HepG2 (cell line): ENCODE data around the gene WDR20. TPM values are rescaled to one million over a fixed set of nuclear protein-coding genes. Genes with fewer than 3 reads are reported as not detected.

Experiments
- ATAC-seq: fragments of 200-7000 bp; cut with Tn5 transposase; 3 replicates; pipeline ENCODE4 v1.9.1; 2020; ENCODE audit warnings: mild to moderate bottlenecking, moderate library complexity
- BruUV-seq: library from RNA; stranded (reverse); fragments of 400-500 nt; replicated peaks from 2 replicates; lab custom pipeline; 2021; lab: Mats Ljungman, UMichigan
- CTCF ChIA-PET: fragments of 300-600 bp; formaldehyde crosslinking; extraction: SDS; loops from one replicate; lab custom pipeline; 2021; ENCODE audit warnings: low total read pairs, inconsistent platforms, low intra/inter-chr PET ratio; lab: Yijun Ruan, JAX
- POLR2A ChIA-PET: fragments of 350-600 bp; sonication (Branson Sonifier 250); formaldehyde crosslinking; loops from one replicate; lab custom pipeline; 2020; ENCODE audit warnings: antibody characterized with exemption, inconsistent platforms; lab: Yijun Ruan, JAX
- DNase-seq: peaks from one replicate; pipeline ENCODE4 v3.0.0-alpha.2; 2015; ENCODE audit warnings: low spot score
- FAIRE-seq: peaks from 3 replicates; lab custom pipeline; 2011; peaks lifted over from hg19 to GRCh38; lab: Jason Lieb, UNC
- H2AFZ ChIP-seq: one replicate; pipeline ENCODE4 v1.6.1; 2011; ENCODE audit warnings: low read length, inconsistent platforms
- H3K27ac ChIP-seq: fragments of 300-600 bp; 3 replicates; pipeline ENCODE4 v1.8.0; 2011; ENCODE audit warnings: mixed run types, mild to moderate bottlenecking, mixed read lengths, low read length, inconsistent platforms; ENCODE audit not compliant: insufficient read depth; ENCODE audit errors: extremely low read length
- H3K27me3 ChIP-seq, 2 experiments: fragments of 200-600 bp in 1 of 2; 2 replicates in 1 of 2; 3 replicates in 1 of 2; pipeline versions ENCODE4 v1.6.0 to v1.8.0; 2011; ENCODE audit warnings: low read length in 2 of 2, mild to moderate bottlenecking in 2 of 2, moderate library complexity in 2 of 2, inconsistent platforms in 1 of 2; ENCODE audit not compliant: insufficient read depth in 2 of 2, control insufficient read depth in 1 of 2
- H3K36me3 ChIP-seq, 2 experiments: fragments of 200-600 bp in 1 of 2; replicated peaks in 1 of 2; 2 replicates in 1 of 2; 3 replicates in 1 of 2; pipeline versions ENCODE4 v1.5.1 to v1.8.0; 2011; ENCODE audit warnings: low read length in 2 of 2, inconsistent platforms in 1 of 2; ENCODE audit not compliant: insufficient read depth in 2 of 2, control insufficient read depth in 1 of 2
- H3K4me1 ChIP-seq: 2 replicates; pipeline ENCODE4 v1.5.1; 2012; ENCODE audit warnings: low read length, inconsistent platforms; ENCODE audit not compliant: insufficient read depth
- H3K4me2 ChIP-seq: 2 replicates; pipeline ENCODE4 v1.6.0; 2011; ENCODE audit warnings: low read depth, low read length, inconsistent platforms
- H3K4me3 ChIP-seq, 3 experiments: fragments of 200-600 bp in 1 of 3; sonication (generic), shearing (Covaris generic) in 1 of 3; replicated peaks in 1 of 3; 2 replicates each; pipeline ENCODE4 v1.5.1; 2011 to 2016; ENCODE audit warnings: low read length in 3 of 3, inconsistent platforms in 2 of 3, low read depth in 2 of 3, mild to moderate bottlenecking in 2 of 3, control low read depth in 1 of 3, mixed read lengths in 1 of 3; ENCODE audit not compliant: insufficient read depth in 1 of 3
- H3K79me2 ChIP-seq: one replicate; pipeline ENCODE4 v1.6.1; 2011; ENCODE audit warnings: low read length, inconsistent platforms; ENCODE audit not compliant: insufficient read depth
- H3K9ac ChIP-seq: 2 replicates; pipeline ENCODE4 v1.6.0; 2011; ENCODE audit warnings: mild to moderate bottlenecking, low read depth, low read length, inconsistent platforms; ENCODE audit not compliant: insufficient read depth
- H3K9me3 ChIP-seq: 2 replicates; pipeline ENCODE4 v1.5.1; 2012; ENCODE audit warnings: mild to moderate bottlenecking, low read length
- H4K20me1 ChIP-seq: 2 replicates; pipeline ENCODE4 v1.6.0; 2011; ENCODE audit warnings: inconsistent platforms, mild to moderate bottlenecking, low read length, moderate library complexity; ENCODE audit not compliant: insufficient read depth
- ASH2L ChIP-seq: fragments of 300-600, 200-600 bp; sonication (generic); IDR thresholded peaks from 2 replicates; pipeline ENCODE4 v1.7.0; 2017; ENCODE audit warnings: low read depth, mild to moderate bottlenecking, moderate library complexity, mixed read lengths, low read length; ENCODE audit not compliant: insufficient read length
- BCL6 ChIP-seq: IDR thresholded peaks from 2 replicates; pipeline ENCODE4 v1.6.1; 2016; ENCODE audit warnings: missing genetic modification reagents, missing compliant biosample characterization
- CHD2 ChIP-seq: IDR thresholded peaks from 2 replicates; pipeline ENCODE4 v1.6.1; 2011; ENCODE audit warnings: low read depth, low read length, improper control_type of control experiment
- HCFC1 ChIP-seq: fragments of 150-350 bp; IDR thresholded peaks from 2 replicates; pipeline ENCODE4 v1.6.1; 2014; ENCODE audit warnings: low read depth, low read length
- HIVEP1 ChIP-seq: sonication (generic); formaldehyde crosslinking; IDR thresholded peaks from 2 replicates; pipeline ENCODE4 v1.4.0; 2020; ENCODE audit warnings: mild to moderate bottlenecking, missing genetic modification reagents
- HOXA3 ChIP-seq: sonication (generic); formaldehyde crosslinking; IDR thresholded peaks from 2 replicates; pipeline ENCODE4 v1.5.0; 2020; ENCODE audit warnings: missing genetic modification reagents
- IRX3 ChIP-seq: sonication (generic); formaldehyde crosslinking; IDR thresholded peaks from 2 replicates; pipeline ENCODE4 v1.8.1; 2023; ENCODE audit warnings: mild to moderate bottlenecking, low read depth, missing genetic modification reagents, borderline replicate concordance
- KDM2A ChIP-seq: sonication (generic); formaldehyde crosslinking; IDR thresholded peaks from 2 replicates; pipeline ENCODE4 v1.4.0; 2020; ENCODE audit warnings: low read depth, missing genetic modification reagents, borderline replicate concordance
- KLF6 ChIP-seq: IDR thresholded peaks from 2 replicates; pipeline ENCODE4 v1.8.0; 2016; ENCODE audit warnings: missing biosample characterization, missing genetic modification reagents
- MATR3 ChIP-seq: sonication (generic); formaldehyde crosslinking; IDR thresholded peaks from 2 replicates; pipeline ENCODE4 v1.4.0; 2020; ENCODE audit warnings: missing genetic modification reagents
- POGK ChIP-seq: sonication (generic); formaldehyde crosslinking; conservative IDR thresholded peaks from 2 replicates; pipeline ENCODE4 v1.8.0; 2022; ENCODE audit warnings: mild to moderate bottlenecking, moderate library complexity, missing genetic modification reagents
- PRDM4 ChIP-seq: sonication (generic); formaldehyde crosslinking; IDR thresholded peaks from 2 replicates; pipeline ENCODE4 v1.9.0; 2021; ENCODE audit warnings: missing genetic modification reagents, borderline replicate concordance
- SALL1 ChIP-seq: sonication (generic); formaldehyde crosslinking; IDR thresholded peaks from 2 replicates; pipeline ENCODE4 v1.8.0; 2022; ENCODE audit warnings: mild to moderate bottlenecking, missing genetic modification reagents
- ZNF558 ChIP-seq: sonication (generic); formaldehyde crosslinking; IDR thresholded peaks from 2 replicates; pipeline ENCODE4 v1.9.0; 2022; ENCODE audit warnings: mild to moderate bottlenecking, missing genetic modification reagents, borderline replicate concordance
- ZNF607 ChIP-seq: sonication (generic); formaldehyde crosslinking; IDR thresholded peaks from 2 replicates; pipeline ENCODE4 v1.5.1; 2020; ENCODE audit warnings: missing genetic modification reagents, mild to moderate bottlenecking, borderline replicate concordance
- ZNF891 ChIP-seq: sonication (generic); formaldehyde crosslinking; IDR thresholded peaks from 2 replicates; pipeline ENCODE4 v1.5.0; 2020; ENCODE audit warnings: mild to moderate bottlenecking, missing genetic modification reagents
- WGBS: methylation state at CpG from one replicate; pipeline ENCODE4 v1.1.6; 2017; ENCODE audit warnings: low lambda C conversion rate; 5-methylcytosine and 5-hydroxymethylcytosine counted together
- in situ Hi-C: cut with HindIII; loops from 2 replicates; pipeline ENCODE4 v1.10.0; 2017; ENCODE audit warnings: low pct_unique_long_range_greater_than_20kb; ENCODE audit not compliant: extremely low pct_ligation_motif_present
- intact Hi-C: fragments of 100-400 bp; cut with micrococcal nuclease; formaldehyde crosslinking; loops from one replicate; pipeline ENCODE4 v1.10.0; 2022; ENCODE audit not compliant: unreplicated experiment
- polyA plus RNA-seq, 8 experiments: library from polyadenylated mRNA; depleted of rRNA in 3 of 8; stranded (reverse) in 7 of 8; unstranded in 1 of 8; fragments of >200 nt; fragmentation: Illumina TruSeq in 4 of 8; extraction: Trizol in 4 of 8; gene quantifications; 2 replicates each; pipeline versions ENCODE4 v1.2.1 to v1.2.3, GENCODE V29; 2011 to 2016; ENCODE audit warnings: low read depth in 4 of 8, missing spikeins in 1 of 8, mixed read lengths in 1 of 8; ENCODE audit not compliant: insufficient read depth in 1 of 8
- total RNA-seq, 5 experiments: library from RNA; depleted of rRNA; stranded (reverse); fragments of >200 nt; fragmentation: Illumina TruSeq; extraction: Trizol; gene quantifications; 2 replicates each; pipeline ENCODE4 v1.2.3, GENCODE V29; 2016; ENCODE audit warnings: low read depth in 1 of 5

Gene WDR20
- total and polyA plus RNA-seq, 2 of the 13 experiments (the other 11 are each of a cell fraction or from before 2014, with no cell fraction given): 10.4 to 23.2 TPM

DNA sequence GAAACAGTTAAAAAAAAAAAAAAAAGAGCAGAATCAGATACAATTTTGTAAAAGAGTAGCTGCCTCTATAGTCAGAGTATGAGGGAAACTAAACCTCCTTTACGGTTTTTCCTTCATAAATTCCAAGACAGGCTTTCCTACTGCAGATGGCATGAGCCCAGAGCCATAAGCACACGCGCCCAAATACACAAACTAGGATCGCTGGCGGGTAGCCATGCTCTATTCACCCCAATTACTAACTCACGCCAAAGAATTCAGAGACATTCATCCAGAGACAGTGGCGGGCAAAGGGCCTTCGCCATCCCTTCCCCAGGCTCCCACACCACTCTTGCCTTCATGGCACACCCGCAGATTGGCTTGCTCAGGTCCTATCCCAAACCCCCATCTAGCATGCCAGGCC is 117.0 kb downstream of the WDR20 start:
- in situ Hi-C loops (no loop called here), intact Hi-C loops (no loop called here)
- TF ChIP-seq KLF6 (no peak), IRX3 (CRISPR knock-in tag) (no peak), ZNF558 (CRISPR knock-in tag) (no peak), PRDM4 (CRISPR knock-in tag) (no peak), POGK (CRISPR knock-in tag) (no peak), HOXA3 (no peak), MATR3 (no peak), ASH2L (no peak), SALL1 (CRISPR knock-in tag) (no peak), ZNF607 (CRISPR knock-in tag) (no peak), CHD2 (no peak), HCFC1 (no peak), ZNF891 (CRISPR knock-in tag) (no peak), HIVEP1 (CRISPR knock-in tag) (no peak), BCL6 (CRISPR knock-in tag) (no peak), KDM2A (CRISPR knock-in tag) (no peak)
- H3K79me2 ChIP-seq: no peaks in the 10 kb centered on the region
- ChIA-PET CTCF (no interaction called here), POLR2A (no interaction called here)
- H4K20me1 ChIP-seq: no peaks in the 10 kb centered on the region
- no peaks in the 10 kb centered on the region for H3K27me3 ChIP-seq
- no peak overlapping the region for H3K4me2 ChIP-seq
- no peak overlapping the region for H3K4me3 ChIP-seq
- no peaks in the 10 kb centered on the region for H3K36me3 ChIP-seq
- H2AFZ ChIP-seq: no peak overlapping the region
- FAIRE-seq: no peak
- peaks cover 4% of the 10 kb centered on the region; the same call in 1 of the 2 replicates for H3K4me1 ChIP-seq
- no peak overlapping the region for H3K9ac ChIP-seq
- no peak for ATAC-seq
- 95% methylated on average over 9 of the region's 9 CpGs for WGBS
- no TSS peak for BruUV-seq
- DNase-seq: no peak
- H3K27ac ChIP-seq: no peak overlapping the region
- no peaks in the 10 kb centered on the region for H3K9me3 ChIP-seq
